Mucosa of rectum (tissue), 2 donors: Measurements from ENCODE around the gene KIAA0930.
"Not testable (repeated sequence)": the region's sequence is repeated elsewhere in the genome, so short reads cannot be mapped to it uniquely, and the experiment has no call there.

ENCODE experiments used
- H3K27ac ChIP-seq, 2 donors: one replicate each; pipeline ENCODE4 v1.7.0; 2013; ENCODE audit warnings: inconsistent platforms in 2 of 2, low read depth in 2 of 2, low read length in 2 of 2
- H3K27me3 ChIP-seq, 2 donors: one replicate each; pipeline ENCODE4 v1.7.0; 2013; ENCODE audit warnings: low read length in 2 of 2; ENCODE audit not compliant: control insufficient read depth in 2 of 2, insufficient read depth in 2 of 2
- H3K36me3 ChIP-seq, 2 donors: one replicate each; pipeline ENCODE4 v1.7.0; 2013; ENCODE audit warnings: low read length in 2 of 2; ENCODE audit not compliant: control insufficient read depth in 2 of 2, insufficient read depth in 2 of 2
- H3K4me1 ChIP-seq, 2 donors: one replicate each; pipeline ENCODE4 v1.7.0; 2013; ENCODE audit warnings: low read length in 2 of 2, mild to moderate bottlenecking in 1 of 2; ENCODE audit not compliant: control insufficient read depth in 2 of 2, insufficient read depth in 2 of 2
- H3K4me3 ChIP-seq, 2 donors: one replicate each; pipeline ENCODE4 v1.7.0; 2013; ENCODE audit warnings: low read length in 2 of 2
- H3K9ac ChIP-seq, 2 donors: one replicate each; pipeline ENCODE4 v1.7.0; 2013; ENCODE audit warnings: low read length in 2 of 2, low read depth in 1 of 2, mild to moderate bottlenecking in 1 of 2
- H3K9me3 ChIP-seq, 2 donors: one replicate each; pipeline ENCODE4 v1.7.0; 2013; ENCODE audit warnings: low read length in 2 of 2; ENCODE audit not compliant: control insufficient read depth in 2 of 2
- donor health status: healthy.
- donor health status: Normal muscosa, but diverticular disease.

The KIAA0930 gene

GRCh38 chr22:45240810-45241631 is at the start of gene KIAA0930:
TSS of gene KIAA0930 (minus strand) at chr22:45240894. CDS start at chr22:45240703, 191 bp downstream.
- Histone ChIP-seq H3K4me1 (peaks cover 26 to 30% of the 10 kb centered on the region in 2 donors), H3K36me3 (no peaks in the 10 kb centered on the region), H3K9me3 (no peaks in the 10 kb centered on the region), H3K27ac (peak within 1 kb of the TSS in 1 of 2 donors; percentile 38), H3K9ac (peak within 1 kb of the TSS; percentile 52 to 72), H3K4me3 (peak within 1 kb of the TSS; percentile 71 to 80), H3K27me3 (no peaks in the 10 kb centered on the region)

- no peaks in the 10 kb centered on the region for H3K36me3 ChIP-seq
- H3K4me3 ChIP-seq = no peak overlapping the region
- H3K4me1 ChIP-seq = peaks cover 8 to 16% of the 10 kb centered on the region in 2 donors
- H3K9ac ChIP-seq = no peak overlapping the region
- no peak overlapping the region for H3K27ac ChIP-seq
- no peaks in the 10 kb centered on the region for H3K27me3 ChIP-seq
- no peaks in the 10 kb centered on the region for H3K9me3 ChIP-seq
These were observed 46.3 kb upstream of the KIAA0930 start for GRCh38 chr22:45286854-45287551.

- Histone ChIP-seq H3K4me3 (peak overlapping the region in 1 of 2 donors; percentile 13), H3K36me3 (no peaks in the 10 kb centered on the region), H3K4me1 (peaks cover 8 to 12% of the 10 kb centered on the region in 2 donors), H3K9ac (peak overlapping the region in 1 of 2 donors; percentile 30), H3K27me3 (no peaks in the 10 kb centered on the region), H3K9me3 (no peaks in the 10 kb centered on the region), H3K27ac (no peak overlapping the region)
These were observed 44.8 kb upstream of the KIAA0930 start for GRCh38 chr22:45285263-45286058.

GRCh38 chr22:45284705-45285262 is 44.1 kb upstream of the KIAA0930 start, which contains the start of gene UPK3A:
TSS of gene UPK3A (plus strand) at chr22:45284949. CDS start at chr22:45285014, 65 bp downstream.
- H3K4me3 ChIP-seq = peak within 1 kb of the TSS; percentile 38 to 48
- peak within 1 kb of the TSS; percentile 8 to 30 for H3K9ac ChIP-seq
- H3K4me1 ChIP-seq = peaks cover 6 to 10% of the 10 kb centered on the region in 2 donors
- no peaks in the 10 kb centered on the region for H3K36me3 ChIP-seq
- no peak within 1 kb of the TSS for H3K27ac ChIP-seq
- no peaks in the 10 kb centered on the region for H3K27me3 ChIP-seq
- H3K9me3 ChIP-seq = no peaks in the 10 kb centered on the region

- H3K4me1 ChIP-seq = peaks cover 13 to 14% of the 10 kb centered on the region in 2 donors
- H3K27me3 ChIP-seq = no peaks in the 10 kb centered on the region
- H3K4me3 ChIP-seq = no peak overlapping the region
- H3K27ac ChIP-seq = no peak overlapping the region
- no peaks in the 10 kb centered on the region for H3K9me3 ChIP-seq
- no peak overlapping the region for H3K9ac ChIP-seq
- H3K36me3 ChIP-seq = no peaks in the 10 kb centered on the region
These were observed 40.3 kb upstream of the KIAA0930 start for GRCh38 chr22:45281010-45281409.

- Histone ChIP-seq H3K9me3 (no peaks in the 10 kb centered on the region), H3K9ac (no peak overlapping the region), H3K4me3 (no peak overlapping the region), H3K36me3 (no peaks in the 10 kb centered on the region), H3K4me1 (peaks cover 13 to 14% of the 10 kb centered on the region in 2 donors), H3K27me3 (no peaks in the 10 kb centered on the region), H3K27ac (peak overlapping the region; percentile 46 to 48)
These were observed 39.9 kb upstream of the KIAA0930 start for GRCh38 chr22:45280587-45280980.

GRCh38 chr22:45278125-45278524 is 37.4 kb upstream of the KIAA0930 start:
- no peak overlapping the region for H3K4me3 ChIP-seq
- no peak overlapping the region for H3K27ac ChIP-seq

GRCh38 chr22:45277720-45278119 is 37.0 kb upstream of the KIAA0930 start:
- not testable (repeated sequence) for H3K9me3 ChIP-seq, H3K36me3 ChIP-seq, H3K9ac ChIP-seq, H3K27me3 ChIP-seq, H3K4me3 ChIP-seq, H3K27ac ChIP-seq
- peaks cover 17 to 25% of the 10 kb centered on the region in 2 donors for H3K4me1 ChIP-seq

More at GRCh38 chr22:45278125-45278524, 37.4 kb upstream of the KIAA0930 start:
- Histone ChIP-seq H3K9me3 (no peaks in the 10 kb centered on the region), H3K9ac (no peak overlapping the region), H3K4me1 (peaks cover 15 to 23% of the 10 kb centered on the region in 2 donors), H3K27me3 (no peaks in the 10 kb centered on the region), H3K36me3 (no peaks in the 10 kb centered on the region)

- Histone ChIP-seq H3K9ac (no peak overlapping the region), H3K4me3 (no peak overlapping the region), H3K36me3 (no peaks in the 10 kb centered on the region)
These were observed 35.9 kb upstream of the KIAA0930 start for GRCh38 chr22:45276507-45277105.

More at GRCh38 chr22:45276507-45277105, 35.9 kb upstream of the KIAA0930 start:
- Histone ChIP-seq H3K27me3 (no peaks in the 10 kb centered on the region), H3K9me3 (no peaks in the 10 kb centered on the region), H3K4me1 (peaks cover 27 to 36% of the 10 kb centered on the region in 2 donors), H3K27ac (no peak overlapping the region)
